Panc1 (cell line): ENCODE data around the gene TMPRSS6.

Experiments used
- CTCF ChIP-seq: fragments of 450-650 bp; IDR thresholded peaks from 2 replicates; pipeline ENCODE4 v1.5.1; 2017; ENCODE audit warnings: mild to moderate bottlenecking
- POLR2AphosphoS5 ChIP-seq: IDR thresholded peaks from 2 replicates; pipeline ENCODE4 v1.6.1; 2012; ENCODE audit warnings: mild to moderate bottlenecking, low read depth, low read length, moderate library complexity
- TCF7L2 ChIP-seq: IDR thresholded peaks from 2 replicates; pipeline ENCODE4 v1.6.1; 2011; ENCODE audit warnings: mild to moderate bottlenecking, low read depth, low read length, inconsistent platforms
- TF ChIP-seq, protein P1 (sequence below), 2 experiments: IDR thresholded peaks; 2 replicates each; pipeline ENCODE4 v1.6.1; 2011 to 2012; ENCODE audit warnings: low read depth in 2 of 2, control low read depth in 1 of 2, low read length in 1 of 2, mild to moderate bottlenecking in 1 of 2, moderate library complexity in 1 of 2; ENCODE audit not compliant: insufficient read depth in 1 of 2

- TF ChIP-seq POLR2AphosphoS5 = no peak
- TF ChIP-seq CTCF = no peak
- TF ChIP-seq TCF7L2 = no peak
- TF ChIP-seq, protein P1, sequence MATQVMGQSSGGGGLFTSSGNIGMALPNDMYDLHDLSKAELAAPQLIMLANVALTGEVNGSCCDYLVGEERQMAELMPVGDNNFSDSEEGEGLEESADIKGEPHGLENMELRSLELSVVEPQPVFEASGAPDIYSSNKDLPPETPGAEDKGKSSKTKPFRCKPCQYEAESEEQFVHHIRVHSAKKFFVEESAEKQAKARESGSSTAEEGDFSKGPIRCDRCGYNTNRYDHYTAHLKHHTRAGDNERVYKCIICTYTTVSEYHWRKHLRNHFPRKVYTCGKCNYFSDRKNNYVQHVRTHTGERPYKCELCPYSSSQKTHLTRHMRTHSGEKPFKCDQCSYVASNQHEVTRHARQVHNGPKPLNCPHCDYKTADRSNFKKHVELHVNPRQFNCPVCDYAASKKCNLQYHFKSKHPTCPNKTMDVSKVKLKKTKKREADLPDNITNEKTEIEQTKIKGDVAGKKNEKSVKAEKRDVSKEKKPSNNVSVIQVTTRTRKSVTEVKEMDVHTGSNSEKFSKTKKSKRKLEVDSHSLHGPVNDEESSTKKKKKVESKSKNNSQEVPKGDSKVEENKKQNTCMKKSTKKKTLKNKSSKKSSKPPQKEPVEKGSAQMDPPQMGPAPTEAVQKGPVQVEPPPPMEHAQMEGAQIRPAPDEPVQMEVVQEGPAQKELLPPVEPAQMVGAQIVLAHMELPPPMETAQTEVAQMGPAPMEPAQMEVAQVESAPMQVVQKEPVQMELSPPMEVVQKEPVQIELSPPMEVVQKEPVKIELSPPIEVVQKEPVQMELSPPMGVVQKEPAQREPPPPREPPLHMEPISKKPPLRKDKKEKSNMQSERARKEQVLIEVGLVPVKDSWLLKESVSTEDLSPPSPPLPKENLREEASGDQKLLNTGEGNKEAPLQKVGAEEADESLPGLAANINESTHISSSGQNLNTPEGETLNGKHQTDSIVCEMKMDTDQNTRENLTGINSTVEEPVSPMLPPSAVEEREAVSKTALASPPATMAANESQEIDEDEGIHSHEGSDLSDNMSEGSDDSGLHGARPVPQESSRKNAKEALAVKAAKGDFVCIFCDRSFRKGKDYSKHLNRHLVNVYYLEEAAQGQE (IDR thresholded peaks at IDR 0.05; ENCODE audit: insufficient read depth in 1 of 2, low read depth in 2 of 2, low read length in 1 of 2) = no peak
These were observed 4.4 kb downstream of the TMPRSS6 start for GRCh38 chr22:37105154-37105553.
